ENCODE data around the gene TEX36. TPM values are rescaled to one million over a fixed set of nuclear protein-coding genes. Genes with fewer than 3 reads are reported as not detected.

The TEX36 gene, protein sequence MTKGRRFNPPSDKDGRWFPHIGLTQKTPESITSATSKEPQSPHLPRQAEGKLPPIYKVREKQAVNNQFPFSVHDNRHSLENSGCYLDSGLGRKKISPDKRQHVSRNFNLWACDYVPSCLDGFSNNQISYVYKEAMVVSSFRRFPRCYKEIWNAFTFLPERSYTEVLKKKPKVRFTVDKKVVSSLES
- not detected for total RNA-seq

DNA sequence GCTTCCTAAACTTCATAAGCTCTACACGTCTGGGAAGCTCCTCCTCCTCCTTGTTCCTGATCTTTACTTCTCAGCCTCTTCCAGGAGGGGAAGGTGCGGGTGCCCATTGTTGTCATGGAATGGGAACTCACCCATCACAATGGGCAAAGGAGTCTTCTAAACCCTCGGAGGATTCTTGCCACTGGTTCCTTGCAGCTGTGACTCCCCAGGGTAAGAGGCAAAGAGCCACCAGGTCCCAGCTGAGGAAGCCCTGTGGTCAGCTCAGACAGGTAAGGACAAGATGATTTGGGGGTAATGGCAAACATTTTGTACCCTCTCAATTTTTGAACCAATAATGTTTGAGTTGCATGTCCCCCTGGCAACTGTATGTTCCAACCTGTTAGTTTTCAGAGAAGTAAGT lies at the start of gene TEX36:
TSS of gene TEX36 (minus strand) at position 101 of the 400 bp plus-strand sequence. CDS start 174 bp downstream, outside the sequence.
- Histone ChIP-seq H3K27me3 (peaks cover 0 to 5% (median 0%) of the 10 kb centered on the region in 4 donors), H3K27ac (replicated peaks in 1 of 4) (no peak within 1 kb of the TSS), H3K9me3 (peaks cover 0 to 7% (median under 1%) of the 10 kb centered on the region in 4 donors), H3K36me3 (no peaks in the 10 kb centered on the region), H3K4me1 (no peaks in the 10 kb centered on the region), H3K4me3 (no peak within 1 kb of the TSS)
- intact Hi-C loops (cut with DNase I), result no loop called here
- DNase-seq (ENCODE audit: extremely low spot score), result no peak
- TF ChIP-seq, protein P1, sequence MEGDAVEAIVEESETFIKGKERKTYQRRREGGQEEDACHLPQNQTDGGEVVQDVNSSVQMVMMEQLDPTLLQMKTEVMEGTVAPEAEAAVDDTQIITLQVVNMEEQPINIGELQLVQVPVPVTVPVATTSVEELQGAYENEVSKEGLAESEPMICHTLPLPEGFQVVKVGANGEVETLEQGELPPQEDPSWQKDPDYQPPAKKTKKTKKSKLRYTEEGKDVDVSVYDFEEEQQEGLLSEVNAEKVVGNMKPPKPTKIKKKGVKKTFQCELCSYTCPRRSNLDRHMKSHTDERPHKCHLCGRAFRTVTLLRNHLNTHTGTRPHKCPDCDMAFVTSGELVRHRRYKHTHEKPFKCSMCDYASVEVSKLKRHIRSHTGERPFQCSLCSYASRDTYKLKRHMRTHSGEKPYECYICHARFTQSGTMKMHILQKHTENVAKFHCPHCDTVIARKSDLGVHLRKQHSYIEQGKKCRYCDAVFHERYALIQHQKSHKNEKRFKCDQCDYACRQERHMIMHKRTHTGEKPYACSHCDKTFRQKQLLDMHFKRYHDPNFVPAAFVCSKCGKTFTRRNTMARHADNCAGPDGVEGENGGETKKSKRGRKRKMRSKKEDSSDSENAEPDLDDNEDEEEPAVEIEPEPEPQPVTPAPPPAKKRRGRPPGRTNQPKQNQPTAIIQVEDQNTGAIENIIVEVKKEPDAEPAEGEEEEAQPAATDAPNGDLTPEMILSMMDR (IDR thresholded peaks at IDR 0.05), result no peak
- TF ChIP-seq POLR2AphosphoS5 (IDR thresholded peaks at IDR 0.05) (no peak), POLR2A (IDR thresholded peaks at IDR 0.05; ENCODE audit: low read depth) (no peak), EP300 (IDR thresholded peaks at IDR 0.05) (no peak)
- WGBS, result 72% methylated on average over 3 of the region's 3 CpGs

DNA sequence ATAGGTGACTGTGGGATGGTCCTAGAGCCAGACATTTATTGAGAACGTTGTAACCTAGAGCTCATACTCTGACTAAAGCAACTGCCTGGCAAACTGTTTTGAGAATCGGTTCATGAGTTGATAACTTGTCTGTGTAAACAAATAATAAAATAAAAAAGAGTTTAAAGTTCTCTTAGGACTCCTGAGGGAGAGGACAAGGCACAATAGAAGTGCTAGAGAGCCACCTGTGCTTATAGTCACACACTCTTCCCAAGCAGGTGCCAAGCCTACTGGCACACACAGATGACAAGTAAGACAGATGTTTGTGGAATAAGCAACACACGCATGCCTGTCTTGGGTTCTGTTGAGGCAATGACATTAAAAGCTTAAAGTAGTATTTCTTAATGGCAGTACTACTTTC lies 44.5 kb upstream of the TEX36 start:
- Histone ChIP-seq H3K9me3 (no peaks in the 10 kb centered on the region), H3K4me1 (no peaks in the 10 kb centered on the region), H3K4me3 (no peak overlapping the region), H3K27me3 (no peaks in the 10 kb centered on the region), H3K27ac (replicated peaks in 1 of 4) (no peak overlapping the region), H3K36me3 (peaks cover 66 to 99% (median 92%) of the 10 kb centered on the region in 4 donors)
- no peak for TF ChIP-seq EP300 (IDR thresholded peaks at IDR 0.05)
- no peak for TF ChIP-seq POLR2A (IDR thresholded peaks at IDR 0.05; ENCODE audit: low read depth)
- no peak for TF ChIP-seq POLR2AphosphoS5 (IDR thresholded peaks at IDR 0.05)
- TF ChIP-seq, protein P1 (IDR thresholded peaks at IDR 0.05), result no peak
- WGBS, result 61% methylated on average over 3 of the region's 3 CpGs
- intact Hi-C loops (cut with DNase I), result loop anchor here (5.0 kb wide), 1 partner anchor 90 kb away; no protein-coding TSS in a partner anchor
- no peak for DNase-seq (ENCODE audit: extremely low spot score)

DNA sequence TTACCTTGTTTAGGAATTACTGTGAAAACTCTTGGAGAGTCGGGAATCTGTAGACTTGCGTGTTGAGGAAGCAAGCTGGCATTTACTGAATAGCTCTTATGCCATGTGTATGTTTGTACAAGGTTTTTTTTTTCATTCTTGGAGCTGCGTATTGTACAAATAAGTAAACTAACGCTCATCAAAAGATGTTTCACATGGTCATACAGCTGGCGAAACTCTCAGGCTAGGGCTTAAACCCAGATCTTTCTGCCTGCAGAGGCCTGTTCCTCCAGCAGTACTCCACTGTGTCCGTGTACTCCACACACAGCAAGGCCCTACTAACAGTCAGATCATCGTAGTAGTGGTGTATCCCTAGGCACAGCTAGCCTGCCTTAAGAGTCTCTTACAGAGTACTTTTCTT lies 44.0 kb upstream of the TEX36 start:
- intact Hi-C loops (cut with DNase I), result loop anchor here (5.0 kb wide), 1 partner anchor 90 kb away; no protein-coding TSS in a partner anchor
- peaks cover 66 to 99% (median 92%) of the 10 kb centered on the region in 4 donors for H3K36me3 ChIP-seq
- H3K9me3 ChIP-seq, result no peaks in the 10 kb centered on the region
- no peak for DNase-seq (ENCODE audit: extremely low spot score)
- TF ChIP-seq, protein P1 (IDR thresholded peaks at IDR 0.05), result no peak
- TF ChIP-seq POLR2AphosphoS5 (IDR thresholded peaks at IDR 0.05), result no peak
- TF ChIP-seq POLR2A (IDR thresholded peaks at IDR 0.05; ENCODE audit: low read depth), result no peak
- no peak for TF ChIP-seq EP300 (IDR thresholded peaks at IDR 0.05)
- H3K27ac ChIP-seq (replicated peaks in 1 of 4), result no peak overlapping the region
- no peak overlapping the region for H3K4me3 ChIP-seq
- H3K27me3 ChIP-seq, result no peaks in the 10 kb centered on the region
- peaks cover 0 to under 1% (median 0%) of the 10 kb centered on the region in 4 donors for H3K4me1 ChIP-seq
- WGBS, result 95% methylated on average over 7 of the region's 7 CpGs

DNA sequence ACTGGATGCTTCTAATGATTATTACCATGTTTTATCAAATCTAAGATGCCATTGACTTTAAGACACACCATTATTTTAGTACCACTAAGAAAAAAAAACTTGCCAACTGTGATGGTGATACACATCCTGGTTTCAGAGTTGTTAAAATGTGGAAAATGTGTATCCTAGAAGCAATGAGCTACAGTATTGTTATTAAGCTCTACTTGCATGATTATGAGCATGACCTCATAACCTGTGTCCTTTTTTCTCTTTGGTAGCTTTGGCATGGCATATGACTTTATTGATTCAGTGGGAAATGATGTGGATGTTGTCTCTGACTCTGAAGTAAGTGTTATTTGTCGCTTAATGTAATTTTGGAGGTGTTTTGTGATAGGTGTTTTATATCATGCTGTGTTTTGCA lies 39.8 kb upstream of the TEX36 start:
- peaks cover 42 to 67% (median 59%) of the 10 kb centered on the region in 4 donors for H3K36me3 ChIP-seq

DNA sequence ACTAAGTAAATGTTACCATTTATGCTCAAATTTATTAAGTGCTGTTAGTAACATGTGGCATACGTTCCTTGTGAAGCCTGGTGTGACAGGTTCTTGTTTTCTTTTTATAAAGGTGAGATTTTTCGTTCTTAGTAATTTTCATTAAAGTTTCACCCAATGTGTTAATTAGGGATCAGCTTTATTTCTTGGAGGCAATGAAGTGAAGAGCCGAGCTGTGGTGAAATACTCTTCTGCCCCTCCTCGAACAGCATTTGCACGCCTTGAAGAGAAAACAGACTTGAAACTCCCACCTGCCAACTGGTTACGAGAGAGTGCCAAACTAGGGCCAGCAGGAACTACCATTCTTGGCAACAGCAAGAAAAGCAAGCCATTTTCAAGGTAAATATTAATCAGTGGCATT lies 38.1 kb upstream of the TEX36 start:
- TF ChIP-seq POLR2A (IDR thresholded peaks at IDR 0.05; ENCODE audit: low read depth) (no peak), EP300 (IDR thresholded peaks at IDR 0.05) (no peak), POLR2AphosphoS5 (IDR thresholded peaks at IDR 0.05) (no peak)
- TF ChIP-seq, protein P1 (IDR thresholded peaks at IDR 0.05), result no peak
- Histone ChIP-seq H3K27me3 (no peaks in the 10 kb centered on the region), H3K36me3 (peaks cover 24 to 49% (median 41%) of the 10 kb centered on the region in 4 donors), H3K4me1 (peaks cover 15 to 31% (median 21%) of the 10 kb centered on the region in 4 donors), H3K4me3 (peak overlapping the region in 1 of 4 donors; percentile 78), H3K9me3 (no peaks in the 10 kb centered on the region), H3K27ac (replicated peaks in 1 of 4) (no peak overlapping the region)
- DNase-seq (ENCODE audit: extremely low spot score), result no peak
- intact Hi-C loops (cut with DNase I), result no loop called here
- 84% methylated on average over 6 of the region's 6 CpGs for WGBS

More for the DNA sequence above, 39.8 kb upstream of the TEX36 start:
- no peak for DNase-seq (ENCODE audit: extremely low spot score)
- no peaks in the 10 kb centered on the region for H3K9me3 ChIP-seq
- intact Hi-C loops (cut with DNase I), result no loop called here
- no peak for TF ChIP-seq POLR2A (IDR thresholded peaks at IDR 0.05; ENCODE audit: low read depth)
- TF ChIP-seq POLR2AphosphoS5 (IDR thresholded peaks at IDR 0.05), result no peak
- H3K4me3 ChIP-seq, result no peak overlapping the region
- 97% methylated on average over 1 of the region's 1 CpG for WGBS
- no peak overlapping the region for H3K27ac ChIP-seq (replicated peaks in 1 of 4)
- peaks cover 15 to 31% (median 21%) of the 10 kb centered on the region in 4 donors for H3K4me1 ChIP-seq
- H3K27me3 ChIP-seq, result no peaks in the 10 kb centered on the region

Measured in esophagus muscularis mucosa (tissue), 4 donors.